Measurements from ENCODE around the gene FRMPD1.
"Not testable (repeated sequence)": the region's sequence is repeated elsewhere in the genome, so short reads cannot be mapped to it uniquely, and the experiment has no call there.

The FRMPD1 gene

GRCh38 chr9:37749129-37749528 is 98.4 kb downstream of the FRMPD1 start:
- no peak for DNase-seq (ENCODE audit: low spot score in 2 of 2)
- Mint-ChIP-seq H3K4me3 (no peak overlapping the region), H3K4me1 (peaks cover 3% of the 10 kb centered on the region), H3K36me3 (no peaks in the 10 kb centered on the region), H3K27me3 (no peaks in the 10 kb centered on the region), H3K9me3 (no peaks in the 10 kb centered on the region), H3K27ac (no peak overlapping the region)
- ATAC-seq (ENCODE audit: low read depth): no peak

GRCh38 chr9:37751186-37751585 is 100.4 kb downstream of the FRMPD1 start:
- ATAC-seq (ENCODE audit: low read depth) (no peak), DNase-seq (ENCODE audit: low spot score in 2 of 2) (no peak)
- Mint-ChIP-seq H3K9me3 (no peaks in the 10 kb centered on the region), H3K4me3 (peak overlapping the region; percentile 5), H3K27me3 (no peaks in the 10 kb centered on the region), H3K36me3 (no peaks in the 10 kb centered on the region), H3K4me1 (peaks cover 12% of the 10 kb centered on the region), H3K27ac (no peak overlapping the region)

DNA sequence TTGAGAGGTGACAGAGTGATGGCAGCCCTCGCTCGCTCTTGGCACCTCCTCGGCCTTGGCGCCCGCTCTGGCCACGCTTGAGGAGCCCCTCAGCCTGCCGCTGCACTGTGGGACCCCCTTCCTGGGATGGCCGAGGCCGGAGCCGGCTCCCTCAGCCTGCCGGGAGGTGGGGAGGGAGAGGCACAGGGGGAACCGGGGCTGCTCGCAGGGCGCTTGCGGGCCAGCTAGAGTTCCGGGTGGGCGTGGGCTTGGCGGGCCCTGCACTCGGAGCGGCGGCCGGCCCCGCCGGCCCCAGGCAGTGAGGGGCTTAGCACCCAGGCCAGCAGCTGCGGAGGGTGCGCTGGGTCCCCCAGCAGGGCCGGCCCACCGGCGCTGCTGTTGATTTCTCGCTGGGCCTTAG is 101.0 kb downstream of the FRMPD1 start:
- not testable (repeated sequence) for H3K4me3 Mint-ChIP-seq

DNA sequence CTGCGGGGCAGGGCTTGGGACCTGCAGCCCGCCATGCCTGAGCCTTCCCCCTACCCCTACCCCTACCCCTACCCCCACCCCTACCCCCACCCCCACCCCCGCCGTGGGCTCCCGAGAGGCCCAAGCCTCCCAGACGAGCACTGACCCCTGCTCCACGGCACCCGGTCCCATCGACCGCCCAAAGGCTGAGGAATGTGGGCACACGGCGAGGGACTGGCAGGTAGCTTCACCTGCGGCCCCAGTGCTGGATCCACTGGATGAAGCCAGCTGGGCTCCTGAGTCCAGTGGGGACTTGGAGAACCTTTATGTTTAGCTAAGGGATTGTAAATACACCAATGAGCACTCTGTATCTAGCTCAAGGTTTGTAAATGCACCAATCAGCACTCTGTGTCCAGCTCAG is 101.4 kb downstream of the FRMPD1 start:
- ATAC-seq (ENCODE audit: low read depth); H3K4me3 Mint-ChIP-seq; H3K27me3 Mint-ChIP-seq; H3K9me3 Mint-ChIP-seq; H3K36me3 Mint-ChIP-seq; DNase-seq (ENCODE audit: low spot score in 2 of 2); H3K27ac Mint-ChIP-seq: not testable (repeated sequence)
- H3K4me1 Mint-ChIP-seq: peaks cover 12% of the 10 kb centered on the region

More for the DNA sequence above, 101.0 kb downstream of the FRMPD1 start:
- not testable (repeated sequence) for DNase-seq (ENCODE audit: low spot score in 2 of 2); H3K36me3 Mint-ChIP-seq; H3K9me3 Mint-ChIP-seq; H3K27ac Mint-ChIP-seq; ATAC-seq (ENCODE audit: low read depth); H3K27me3 Mint-ChIP-seq
- H3K4me1 Mint-ChIP-seq: peaks cover 12% of the 10 kb centered on the region

- Mint-ChIP-seq H3K27me3 (no peaks in the 10 kb centered on the region), H3K4me3 (peak overlapping the region; percentile 95), H3K9me3 (no peaks in the 10 kb centered on the region), H3K27ac (peak overlapping the region; percentile 85), H3K36me3 (no peaks in the 10 kb centered on the region), H3K4me1 (peaks cover 12% of the 10 kb centered on the region)
- DNase-seq (ENCODE audit: low spot score in 2 of 2) (no peak), ATAC-seq (ENCODE audit: low read depth) (no peak)
Observed at GRCh38 chr9:37752642-37753488, 102.1 kb downstream of the FRMPD1 start.

DNA sequence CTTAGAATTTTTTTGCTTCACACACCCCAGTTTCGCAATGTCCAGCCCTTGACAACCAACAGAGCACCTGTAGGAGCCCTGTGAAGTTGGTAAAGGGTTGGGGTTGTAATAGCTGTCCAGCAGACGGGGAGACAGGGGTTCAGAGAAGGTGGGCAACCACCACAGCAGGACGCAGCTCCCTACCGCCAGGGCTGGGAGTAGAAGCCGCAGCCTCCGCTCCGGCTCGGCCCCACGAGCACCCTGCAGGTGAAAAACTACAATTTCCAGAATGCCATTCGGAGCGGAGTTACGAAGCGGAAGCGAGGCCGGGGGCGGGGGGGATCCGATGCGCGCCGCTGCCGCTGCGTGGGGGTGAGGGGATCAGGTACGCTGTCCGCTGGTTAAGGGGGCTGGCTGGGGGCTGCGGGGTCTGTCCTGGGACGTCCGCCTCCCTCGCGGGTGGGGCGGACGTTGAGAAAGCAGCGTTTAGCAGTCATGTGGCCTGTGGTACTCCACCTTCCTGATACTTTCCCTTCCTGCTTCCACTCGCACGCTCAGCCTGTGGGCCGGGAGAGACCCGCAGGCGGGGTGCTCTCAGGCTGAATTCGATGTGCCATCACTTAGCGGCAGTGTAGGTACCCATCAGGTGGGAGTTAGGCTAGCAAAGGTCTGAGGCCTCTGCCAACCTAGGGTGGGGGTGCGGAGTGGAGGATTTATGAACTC is 102.9 kb downstream of the FRMPD1 start, which contains the start of gene TRMT10B:
Gene TRMT10B, plus strand, starts transcription at position 317 of the 702 bp plus-strand sequence. CDS start 8,127 bp downstream, outside the sequence.
- Mint-ChIP-seq H3K4me1 (peaks cover 12% of the 10 kb centered on the region), H3K27me3 (no peaks in the 10 kb centered on the region), H3K9me3 (no peaks in the 10 kb centered on the region), H3K36me3 (no peaks in the 10 kb centered on the region), H3K4me3 (peak within 1 kb of the TSS; percentile 95), H3K27ac (peak within 1 kb of the TSS; percentile 85)
- DNase-seq (ENCODE audit: low spot score in 2 of 2) (peak; percentile 46 to 60), ATAC-seq (ENCODE audit: low read depth) (peak; percentile 91)

- peaks cover 12% of the 10 kb centered on the region for H3K4me1 Mint-ChIP-seq
- ATAC-seq (ENCODE audit: low read depth) (no peak), DNase-seq (ENCODE audit: low spot score in 2 of 2) (no peak)
- H3K4me3 Mint-ChIP-seq: no peak overlapping the region
- H3K27ac Mint-ChIP-seq: no peak overlapping the region
- H3K9me3 Mint-ChIP-seq: no peaks in the 10 kb centered on the region
- H3K36me3 Mint-ChIP-seq: peaks cover 9% of the 10 kb centered on the region
- no peaks in the 10 kb centered on the region for H3K27me3 Mint-ChIP-seq
Observed at GRCh38 chr9:37758747-37759146, 108.0 kb downstream of the FRMPD1 start.

DNA sequence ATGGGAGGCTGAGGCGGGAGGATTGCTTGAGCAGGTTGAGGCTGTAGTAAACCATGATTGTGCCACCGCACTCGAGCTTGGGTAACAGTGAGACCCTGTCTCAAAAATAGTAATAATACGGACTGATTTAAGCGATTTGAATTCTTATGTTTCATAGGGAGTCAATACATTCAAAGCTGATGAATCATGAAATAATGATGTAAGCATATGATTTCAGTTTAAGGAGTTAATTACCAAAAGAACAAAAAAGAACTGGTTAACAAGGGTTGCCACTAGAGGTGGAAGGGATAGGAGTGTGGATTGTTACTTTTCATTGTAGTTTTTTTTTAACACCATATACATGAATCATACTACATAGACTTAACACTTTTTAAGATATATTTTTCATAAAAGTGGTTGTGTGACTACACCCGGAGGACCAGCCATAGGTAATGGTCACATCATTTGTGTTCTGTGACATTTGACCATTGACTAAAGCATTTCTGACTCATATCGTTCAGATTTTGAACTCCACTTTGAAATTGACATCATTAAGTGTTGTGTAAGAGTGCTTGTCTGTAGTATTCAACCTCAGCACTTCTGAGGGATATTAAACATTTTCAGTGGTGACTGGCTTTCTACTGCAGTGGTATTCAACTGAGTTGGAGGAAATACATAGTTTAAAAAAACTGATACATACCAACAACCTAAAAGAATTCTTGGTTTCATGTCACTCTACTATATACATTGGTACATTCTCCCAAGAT is 109.8 kb downstream of the FRMPD1 start:
- Mint-ChIP-seq H3K9me3 (no peaks in the 10 kb centered on the region), H3K4me3 (no peak overlapping the region), H3K4me1 (no peaks in the 10 kb centered on the region), H3K27ac (no peak overlapping the region), H3K36me3 (peaks cover 17% of the 10 kb centered on the region), H3K27me3 (no peaks in the 10 kb centered on the region)
- no peak for ATAC-seq (ENCODE audit: low read depth)
- DNase-seq (ENCODE audit: low spot score in 2 of 2): no peak

- Mint-ChIP-seq H3K27me3 (no peaks in the 10 kb centered on the region), H3K27ac (no peak overlapping the region), H3K36me3 (peaks cover 17% of the 10 kb centered on the region), H3K4me1 (no peaks in the 10 kb centered on the region), H3K4me3 (no peak overlapping the region), H3K9me3 (no peaks in the 10 kb centered on the region)
- ATAC-seq (ENCODE audit: low read depth) (no peak), DNase-seq (ENCODE audit: low spot score in 2 of 2) (no peak)
Observed at GRCh38 chr9:37761511-37761910, 110.8 kb downstream of the FRMPD1 start.

GRCh38 chr9:37765263-37765662 is 114.5 kb downstream of the FRMPD1 start:
- not testable (repeated sequence) for ATAC-seq (ENCODE audit: low read depth)
- H3K36me3 Mint-ChIP-seq: peaks cover 21% of the 10 kb centered on the region

GRCh38 chr9:37769306-37769705 is 118.6 kb downstream of the FRMPD1 start:
- H3K36me3 Mint-ChIP-seq: peaks cover 15% of the 10 kb centered on the region
- no peak overlapping the region for H3K4me3 Mint-ChIP-seq
- H3K27ac Mint-ChIP-seq: no peak overlapping the region
- ATAC-seq (ENCODE audit: low read depth) (no peak), DNase-seq (ENCODE audit: low spot score in 2 of 2) (no peak)
- H3K9me3 Mint-ChIP-seq: no peaks in the 10 kb centered on the region
- no peaks in the 10 kb centered on the region for H3K4me1 Mint-ChIP-seq
- H3K27me3 Mint-ChIP-seq: no peaks in the 10 kb centered on the region

More at GRCh38 chr9:37765263-37765662, 114.5 kb downstream of the FRMPD1 start:
- H3K4me1 Mint-ChIP-seq; DNase-seq (ENCODE audit: low spot score in 2 of 2); H3K27ac Mint-ChIP-seq; H3K27me3 Mint-ChIP-seq; H3K9me3 Mint-ChIP-seq; H3K4me3 Mint-ChIP-seq: not testable (repeated sequence)

DNA sequence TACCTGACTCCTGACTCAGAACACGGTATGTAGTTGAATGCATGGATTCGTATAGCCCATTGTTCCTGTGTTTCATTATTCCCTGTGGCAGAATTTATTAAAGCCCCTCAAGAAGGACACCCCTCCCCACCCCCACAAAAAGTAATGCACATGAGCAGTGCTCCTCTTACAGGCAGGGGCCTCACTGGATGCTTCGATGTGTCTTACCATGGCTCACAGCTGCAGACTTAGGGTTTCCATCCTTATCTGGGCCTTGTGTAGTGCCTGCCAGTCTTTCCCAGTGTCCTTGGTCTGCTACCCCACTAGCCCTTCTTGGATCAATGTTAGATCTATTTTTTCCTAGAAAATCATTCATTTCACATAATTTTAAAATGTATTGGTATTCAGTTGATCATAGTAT is 119.2 kb downstream of the FRMPD1 start:
- Mint-ChIP-seq H3K36me3 (peaks cover 12% of the 10 kb centered on the region), H3K27ac (no peak overlapping the region), H3K27me3 (no peaks in the 10 kb centered on the region), H3K4me1 (no peaks in the 10 kb centered on the region), H3K9me3 (no peaks in the 10 kb centered on the region), H3K4me3 (no peak overlapping the region)
- ATAC-seq (ENCODE audit: low read depth): no peak
- no peak for DNase-seq (ENCODE audit: low spot score in 2 of 2)

DNA sequence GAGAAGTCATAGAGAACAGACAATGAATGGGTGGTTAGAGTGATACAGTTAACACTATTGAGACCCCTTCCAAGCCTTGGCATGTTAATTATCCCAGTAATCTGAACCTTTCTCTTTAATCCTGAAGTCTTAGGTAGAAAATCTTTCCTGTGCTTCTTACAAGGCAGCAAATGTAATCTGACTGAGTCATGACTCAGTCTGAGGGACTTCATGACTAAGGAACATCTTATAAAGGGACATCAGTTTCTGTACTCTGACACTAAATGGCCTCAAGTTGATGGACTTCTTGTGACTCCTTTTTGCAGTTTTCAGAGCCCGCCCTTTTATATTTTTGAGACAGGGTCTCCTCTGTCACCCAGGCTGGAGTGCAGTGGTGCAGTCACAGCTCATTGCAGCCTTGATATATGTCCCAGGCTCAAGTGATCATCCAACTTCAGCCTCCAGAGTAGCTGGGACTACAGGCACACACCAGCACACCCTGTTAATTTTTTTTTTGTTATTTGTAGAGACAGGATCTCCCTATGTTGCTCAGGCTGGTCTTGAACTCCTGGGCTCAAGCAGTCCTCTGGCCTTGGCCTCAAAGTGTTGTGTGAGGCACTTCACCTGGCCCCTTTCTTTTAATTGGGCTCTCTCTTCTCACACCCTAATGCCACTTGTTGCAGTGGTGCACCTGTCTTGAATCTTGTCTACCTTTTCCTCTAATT is 124.6 kb downstream of the FRMPD1 start:
- Mint-ChIP-seq H3K9me3 (no peaks in the 10 kb centered on the region), H3K36me3 (peaks cover 15% of the 10 kb centered on the region), H3K4me3 (no peak overlapping the region), H3K4me1 (peaks cover 6% of the 10 kb centered on the region), H3K27ac (no peak overlapping the region), H3K27me3 (no peaks in the 10 kb centered on the region)
- no peak for DNase-seq (ENCODE audit: low spot score in 2 of 2)
- no peak for ATAC-seq (ENCODE audit: low read depth)

Data from memory B cell (primary cell).